HG03097 (cell line): ENCODE results near the gene FIBP.
"Not testable (repeated sequence)": the region's sequence is repeated elsewhere in the genome, so short reads cannot be mapped to it uniquely, and the experiment has no call there.

ENCODE experiments used
- ATAC-seq: cut with Tn5 transposase; IDR thresholded peaks from one replicate; pipeline ENCODE4 v1.9.1; 2021; ENCODE audit not compliant: unreplicated experiment, low FRiP score

FIBP gene

DNA sequence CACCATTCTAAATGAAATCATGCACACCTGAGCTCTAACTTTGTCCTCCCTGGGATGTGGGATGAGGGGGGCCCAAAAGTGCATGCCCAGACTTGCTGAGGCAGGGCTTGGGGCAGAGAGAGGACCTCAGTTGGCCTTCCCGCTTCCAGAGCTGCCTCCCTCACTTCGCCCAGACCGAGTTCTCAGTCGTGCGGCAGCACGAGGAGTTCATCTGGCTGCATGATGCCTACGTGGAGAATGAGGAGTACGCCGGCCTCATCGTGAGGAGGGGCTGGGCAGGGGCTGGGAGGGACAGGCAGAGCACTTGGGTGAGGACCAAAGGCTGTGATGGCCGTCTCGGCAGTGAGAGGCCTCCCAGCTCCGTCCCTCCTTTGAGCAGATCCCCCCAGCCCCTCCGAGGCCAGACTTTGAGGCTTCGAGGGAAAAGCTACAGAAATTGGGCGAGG lies 38.5 kb downstream of the FIBP start:
- no peak for ATAC-seq

DNA sequence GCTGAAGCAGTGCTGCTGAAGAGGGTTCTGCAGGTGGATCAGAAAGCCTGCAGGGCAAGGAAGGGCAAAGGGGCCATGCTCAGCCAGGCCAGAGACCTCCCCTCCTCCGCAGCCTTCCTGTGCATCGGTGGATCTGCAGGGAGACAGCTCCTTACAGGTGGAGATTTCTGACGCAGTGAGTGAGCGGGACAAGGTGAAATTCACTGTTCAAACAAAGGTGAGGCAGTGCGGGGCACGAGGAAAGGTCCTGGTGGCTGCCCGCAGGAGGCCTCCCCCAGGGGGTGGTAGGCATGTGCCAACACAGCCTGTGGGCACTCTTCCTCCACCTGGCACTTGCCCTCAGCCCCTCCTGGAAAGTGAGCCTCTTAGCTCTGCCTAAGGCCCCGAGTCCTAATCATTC lies 38.9 kb downstream of the FIBP start:
- ATAC-seq, result no peak

DNA sequence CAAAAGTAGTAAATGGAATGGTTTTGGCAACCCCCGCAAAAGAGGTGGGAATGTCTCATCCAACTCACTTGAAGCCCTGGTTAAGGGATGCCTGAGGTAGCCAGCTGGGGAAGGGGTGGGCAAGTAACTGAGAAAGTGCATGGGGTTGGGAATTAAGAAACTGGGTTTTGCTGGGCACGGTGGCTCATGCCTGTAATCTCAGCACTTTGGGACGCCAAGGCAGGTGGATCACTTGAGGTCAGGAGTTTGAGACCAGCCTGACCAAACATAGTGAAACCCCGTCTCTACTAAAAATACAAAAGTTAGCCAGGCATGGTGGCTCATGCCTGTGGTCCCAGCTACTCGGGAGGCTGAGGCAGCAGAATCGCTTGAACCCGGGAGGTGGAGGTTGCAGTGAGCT lies 39.6 kb downstream of the FIBP start:
- not testable (repeated sequence) for ATAC-seq

DNA sequence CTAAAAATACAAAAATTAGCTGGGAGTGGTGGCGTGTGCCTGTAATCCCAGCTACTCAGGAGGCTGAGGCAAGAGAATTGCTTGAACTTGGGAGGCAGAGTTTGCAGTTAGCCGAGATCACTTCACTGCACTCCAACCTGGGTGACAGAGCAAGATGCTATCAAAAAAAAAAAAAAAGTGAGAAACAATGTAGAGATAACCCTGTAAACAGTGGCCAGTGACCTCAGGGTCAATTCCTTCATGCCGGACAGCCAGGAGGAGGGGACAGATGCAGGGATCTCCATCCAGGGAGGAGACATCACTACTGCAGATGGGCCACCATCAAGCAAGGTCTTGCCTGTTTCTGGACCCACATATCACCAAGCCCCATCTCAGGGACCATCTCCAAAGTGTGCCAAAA lies 40.5 kb downstream of the FIBP start:
- ATAC-seq, result no peak

DNA sequence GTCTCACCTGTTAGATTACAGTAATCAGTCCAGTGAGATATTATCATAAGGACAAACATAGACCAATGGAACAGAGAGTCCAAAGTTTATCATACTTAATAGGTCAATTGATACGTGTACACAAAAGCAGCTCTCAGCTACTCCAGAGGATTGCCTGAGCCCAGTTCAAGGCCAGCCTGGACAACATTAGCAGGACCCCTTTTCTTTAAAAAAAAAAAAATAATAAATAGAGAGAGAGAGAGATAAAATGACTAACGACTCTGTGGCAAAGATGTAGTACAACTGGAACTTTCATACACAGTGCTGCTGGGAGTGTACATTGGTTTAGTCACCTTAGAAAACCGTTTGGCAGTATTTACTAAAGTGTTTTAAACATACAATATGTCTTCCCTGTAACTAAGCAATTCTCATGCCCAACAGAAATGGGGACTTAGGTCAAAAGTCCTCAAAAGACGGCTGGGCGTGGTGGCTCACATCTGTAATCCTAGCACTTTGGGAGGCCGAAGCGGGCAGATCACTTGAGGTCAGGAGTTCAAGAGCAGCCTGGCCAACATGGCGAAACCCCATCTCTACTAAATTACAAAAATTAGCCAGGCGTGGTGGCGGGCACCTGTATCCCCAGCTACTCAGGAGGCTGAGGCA lies 43.9 kb downstream of the FIBP start:
- no peak for ATAC-seq

DNA sequence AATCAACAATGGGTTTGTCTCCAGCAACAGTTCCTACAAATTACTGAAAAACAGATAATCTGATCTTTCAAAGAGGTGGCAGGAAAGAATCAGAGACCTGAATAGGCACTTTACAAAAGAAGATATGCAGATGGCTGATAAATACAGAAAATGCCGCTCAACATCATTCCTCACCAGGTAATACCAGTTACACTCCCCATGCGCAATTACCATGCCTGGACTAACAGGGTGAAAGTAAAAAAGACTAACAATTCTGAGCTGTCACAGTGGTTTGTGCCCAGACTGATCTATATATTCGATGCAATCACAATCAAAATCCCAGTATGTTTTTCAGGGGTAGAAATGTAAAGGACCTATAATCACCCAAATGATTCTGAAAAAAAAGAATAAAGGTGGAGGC lies 44.5 kb downstream of the FIBP start:
- no peak for ATAC-seq

DNA sequence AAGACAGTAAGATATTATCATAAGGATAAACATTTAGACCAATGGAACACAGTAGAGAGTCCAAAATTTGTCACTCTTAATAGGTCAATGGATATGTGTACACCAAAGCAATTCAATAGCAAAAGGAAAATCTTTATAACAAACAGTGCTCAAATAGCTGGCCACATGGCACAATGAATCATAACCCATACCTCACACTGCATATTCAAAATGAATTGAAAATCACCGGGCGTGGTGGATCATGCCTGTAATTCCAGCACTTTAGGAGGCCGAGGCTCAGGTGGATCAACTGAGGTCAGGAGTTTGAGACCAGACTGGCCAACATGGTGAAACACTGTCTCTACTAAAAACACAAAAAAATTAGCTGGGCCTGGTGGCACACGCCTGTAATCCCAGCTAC lies 46.1 kb downstream of the FIBP start:
- ATAC-seq, result no peak

DNA sequence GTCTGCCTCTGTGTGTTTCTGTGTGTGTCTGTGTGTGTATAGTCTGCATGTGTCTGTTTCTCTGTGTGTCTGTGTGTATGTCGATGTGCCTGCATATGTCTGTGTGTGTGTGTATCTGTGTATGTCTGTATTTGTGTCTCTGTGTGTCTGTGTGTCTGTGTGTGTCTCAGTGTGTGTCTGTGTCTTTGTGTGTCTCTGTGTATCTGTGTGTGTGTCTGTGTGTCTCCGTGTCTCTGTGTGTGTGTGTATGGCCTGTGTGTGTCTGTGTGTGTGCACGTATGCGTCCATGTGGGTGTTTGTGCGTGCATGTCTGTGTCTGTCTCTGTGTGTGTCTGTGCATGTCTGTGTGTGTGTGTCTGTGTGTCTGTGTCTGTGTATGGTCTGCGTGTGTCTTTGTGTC lies 54.1 kb downstream of the FIBP start:
- no peak for ATAC-seq
